GM19035 (cell line): ENCODE data around the gene ENDOU.

Experiments
- ATAC-seq: cut with Tn5 transposase; IDR thresholded peaks from one replicate; pipeline ENCODE4 v1.9.1; 2021; ENCODE audit not compliant: unreplicated experiment

ENDOU gene

DNA sequence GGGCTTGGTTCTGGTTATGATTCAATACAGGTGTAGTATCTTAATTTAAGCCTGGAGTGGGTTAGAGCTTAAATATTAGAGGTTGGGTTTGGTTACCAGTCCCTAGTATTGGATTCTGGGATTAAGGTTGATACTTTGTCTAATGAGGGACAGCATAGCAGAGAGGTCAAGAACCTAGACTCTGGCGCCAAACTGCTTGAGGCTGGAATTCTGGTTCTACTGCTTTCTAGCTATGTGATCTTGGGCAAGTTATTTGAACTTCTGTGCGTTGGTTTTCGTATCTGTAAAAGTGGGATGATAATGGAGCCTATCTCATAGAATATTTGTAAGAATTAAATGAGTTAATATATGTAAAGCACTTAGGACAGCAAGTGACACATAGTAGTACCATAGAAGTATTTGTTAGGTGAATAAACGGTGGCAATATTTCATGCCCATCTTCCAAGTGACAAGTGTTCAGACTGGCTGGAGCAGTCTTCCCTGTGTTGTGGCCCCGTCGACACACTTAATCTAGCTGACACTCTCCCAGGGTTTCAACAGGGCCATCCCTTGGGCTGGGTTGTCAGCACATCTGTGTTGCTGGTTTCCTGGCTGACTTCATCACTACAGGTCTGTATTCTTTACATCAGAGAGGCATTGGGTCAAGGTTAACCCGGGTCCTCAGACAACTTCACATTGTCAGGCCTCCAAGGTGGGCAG is 3.0 kb downstream of the ENDOU start:
- no peak for ATAC-seq

DNA sequence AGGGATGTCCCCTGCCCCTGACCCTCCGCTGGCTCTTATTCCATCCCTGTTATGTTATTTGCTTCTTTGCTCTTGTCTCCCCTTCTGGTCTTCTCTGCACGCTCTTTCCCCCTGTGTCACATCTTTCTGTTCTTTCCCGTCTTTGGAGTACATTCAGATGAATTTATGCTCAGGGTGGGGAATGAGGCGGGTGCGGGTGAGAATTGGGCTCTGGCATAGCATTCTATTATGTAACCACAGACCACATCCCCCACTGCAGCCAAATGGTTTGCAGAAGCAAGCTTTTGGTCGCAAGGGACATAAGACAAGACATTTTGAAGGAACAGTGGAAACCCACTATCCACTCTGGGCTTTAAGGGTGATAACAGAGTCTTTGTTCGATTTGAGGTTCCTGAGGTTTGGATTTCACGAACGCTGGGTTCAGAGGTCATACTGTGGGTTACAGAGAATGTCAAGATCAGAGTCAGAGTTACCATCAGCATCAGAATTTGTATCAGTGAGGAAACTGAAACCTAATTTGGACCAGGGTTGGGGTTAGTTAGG is 3.8 kb downstream of the ENDOU start:
- ATAC-seq: no peak

DNA sequence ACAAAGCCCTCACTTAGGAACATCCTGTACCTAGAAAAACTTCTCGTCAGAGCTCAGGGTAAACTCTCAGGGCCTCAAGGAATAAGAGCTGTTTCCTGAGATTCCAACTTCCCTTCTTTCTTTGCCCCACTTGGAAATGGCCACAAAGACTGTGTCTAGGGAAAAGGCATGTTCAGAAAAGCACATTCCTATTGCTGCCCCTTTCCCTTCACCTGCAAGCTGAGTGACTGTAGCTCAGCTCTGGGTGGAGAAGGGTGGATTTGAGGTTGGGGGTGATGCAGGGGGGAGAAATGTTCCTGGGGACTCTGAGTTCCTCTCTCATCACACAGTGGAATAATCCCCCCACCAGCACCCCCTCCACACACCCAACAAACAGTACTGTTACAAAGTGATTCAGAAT is 6.8 kb downstream of the ENDOU start:
- ATAC-seq: no peak

DNA sequence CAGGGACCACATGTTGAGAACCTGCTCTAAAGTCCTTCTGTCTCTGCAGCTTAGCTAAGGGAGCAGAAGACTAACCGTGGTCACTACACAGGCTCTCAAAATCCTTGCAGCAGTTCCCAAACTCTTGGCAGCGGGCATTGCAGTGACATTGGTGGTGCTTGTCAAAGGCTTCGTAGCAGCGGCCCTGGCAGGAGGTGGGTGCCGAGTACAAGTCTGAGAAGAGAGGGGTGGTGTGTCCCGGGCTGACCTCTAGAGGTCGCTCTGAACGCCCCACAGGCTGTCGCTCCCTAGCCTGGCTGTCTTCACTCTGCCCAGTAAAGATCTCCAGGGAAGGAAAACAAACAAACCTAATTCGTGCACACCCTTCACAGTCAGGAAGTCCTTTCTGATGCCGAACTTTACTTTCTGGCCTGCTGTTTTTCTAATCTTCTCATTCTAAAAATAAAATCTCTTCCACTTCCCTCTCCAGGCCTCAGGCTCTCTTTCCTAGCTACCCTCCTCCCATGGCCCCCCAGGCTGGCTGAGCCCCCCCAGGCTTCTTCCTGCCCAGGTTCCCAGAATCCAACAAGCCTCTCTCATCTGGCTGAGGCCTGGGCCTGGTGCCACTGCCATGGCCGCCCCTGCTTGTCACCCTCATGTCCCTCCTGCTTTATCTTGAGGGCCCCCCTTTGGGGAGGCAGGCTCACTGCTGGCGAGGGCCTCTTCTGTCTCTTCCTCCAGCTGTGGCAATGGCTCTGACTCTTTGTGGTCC is 7.7 kb downstream of the ENDOU start:
- no peak for ATAC-seq

DNA sequence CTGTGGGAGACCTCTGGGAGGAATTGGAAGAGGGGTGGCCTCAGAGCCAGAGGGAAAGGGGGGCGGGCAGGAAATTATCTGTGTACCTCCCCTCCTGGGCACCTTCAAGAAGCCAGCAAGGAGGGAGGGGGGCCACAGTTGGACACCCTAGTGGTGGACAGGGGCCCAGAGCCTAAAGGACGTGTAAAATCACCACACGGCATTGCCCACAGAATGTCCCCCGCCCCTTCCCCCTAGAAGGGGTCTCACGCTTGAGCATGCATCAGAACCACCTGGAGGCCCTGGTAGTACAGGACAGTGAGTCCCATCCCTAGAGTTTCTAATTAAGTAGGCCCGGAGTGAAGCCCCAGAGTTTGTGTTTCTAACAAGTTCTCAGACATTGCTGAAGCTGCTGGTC is 8.2 kb downstream of the ENDOU start:
- no peak for ATAC-seq

DNA sequence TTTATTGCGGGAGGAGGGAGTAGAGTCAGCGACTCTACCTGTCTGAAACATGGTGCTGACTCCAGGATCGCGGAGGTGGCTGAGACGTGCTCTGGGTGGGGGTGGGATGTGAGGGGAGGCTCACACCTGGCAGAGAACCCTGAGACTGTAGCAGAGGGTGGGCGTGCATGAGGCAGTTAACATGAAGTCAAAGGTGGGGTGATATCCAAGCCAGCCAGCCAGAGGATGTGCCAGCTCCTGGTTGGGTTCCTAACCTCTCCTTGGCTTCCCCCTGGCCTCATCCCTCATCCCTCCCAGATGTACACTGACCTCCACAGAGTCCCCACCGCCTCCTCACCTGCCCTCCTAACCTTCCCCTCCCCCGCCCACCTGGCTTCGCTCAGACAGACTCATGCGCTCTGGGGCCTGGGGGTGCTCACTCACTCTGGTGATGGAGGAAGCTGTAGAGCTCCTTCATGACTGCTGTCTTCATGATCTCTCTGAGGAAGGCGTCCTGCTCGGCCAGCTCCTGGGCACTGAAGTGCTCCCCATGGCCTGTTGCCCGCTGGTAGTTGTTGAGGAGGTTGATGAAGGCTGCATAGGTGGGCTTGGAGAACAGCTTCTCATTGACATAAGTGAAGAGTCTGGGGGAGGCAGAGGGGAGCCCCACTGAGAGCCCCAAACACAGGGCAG is 9.3 kb downstream of the ENDOU start:
- ATAC-seq: no peak

DNA sequence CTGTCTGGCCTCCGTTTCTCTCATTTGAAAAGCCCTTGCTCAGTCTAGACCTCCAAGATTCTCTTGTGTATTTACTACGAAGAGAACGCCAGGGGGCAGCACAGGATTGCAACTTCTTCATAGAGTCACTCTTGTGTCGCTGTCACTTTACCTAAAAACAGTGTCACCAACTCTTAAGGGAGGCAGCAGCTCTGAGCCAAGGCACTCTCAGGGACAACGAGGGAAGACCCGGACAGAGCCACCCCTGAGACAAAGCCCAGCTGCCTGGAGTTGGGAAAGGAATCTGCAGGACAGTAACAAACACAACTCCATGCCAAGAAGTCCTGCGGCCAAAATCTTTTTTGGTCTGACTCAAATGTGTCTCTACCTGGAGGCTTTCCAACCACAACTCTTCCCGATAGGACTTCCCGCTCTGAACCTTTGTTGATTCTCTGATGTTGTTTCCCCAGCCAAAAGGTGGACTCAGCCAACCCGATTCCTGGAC is 9.9 kb downstream of the ENDOU start:
- ATAC-seq: peak; percentile 85

DNA sequence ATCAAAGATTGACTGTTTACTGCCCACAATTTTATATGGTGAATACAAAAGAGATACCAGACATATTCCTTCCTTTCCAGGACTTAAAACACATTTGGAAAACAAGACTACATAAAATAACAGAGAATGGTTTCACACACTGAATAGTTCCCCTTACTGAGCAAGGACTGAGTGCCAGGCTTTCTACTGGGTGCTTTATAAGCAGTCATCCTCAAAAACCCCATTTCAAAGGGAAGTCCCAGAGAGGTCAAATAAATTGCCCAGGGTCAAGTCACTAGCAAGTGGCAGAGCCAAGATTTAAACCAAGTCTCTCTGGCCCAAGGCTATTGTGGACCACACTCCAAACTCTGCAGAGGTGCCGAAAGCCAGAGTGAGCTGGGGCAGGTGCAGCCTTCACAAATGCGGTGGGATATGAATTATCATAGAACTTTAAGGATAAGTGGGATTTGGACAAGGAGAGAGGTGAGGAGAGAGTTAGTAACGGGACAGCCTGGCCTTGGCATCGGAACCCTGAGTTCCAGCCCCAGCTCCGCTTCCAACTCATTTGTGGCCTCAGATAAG is 10.4 kb downstream of the ENDOU start:
- peak; percentile 13 for ATAC-seq

DNA sequence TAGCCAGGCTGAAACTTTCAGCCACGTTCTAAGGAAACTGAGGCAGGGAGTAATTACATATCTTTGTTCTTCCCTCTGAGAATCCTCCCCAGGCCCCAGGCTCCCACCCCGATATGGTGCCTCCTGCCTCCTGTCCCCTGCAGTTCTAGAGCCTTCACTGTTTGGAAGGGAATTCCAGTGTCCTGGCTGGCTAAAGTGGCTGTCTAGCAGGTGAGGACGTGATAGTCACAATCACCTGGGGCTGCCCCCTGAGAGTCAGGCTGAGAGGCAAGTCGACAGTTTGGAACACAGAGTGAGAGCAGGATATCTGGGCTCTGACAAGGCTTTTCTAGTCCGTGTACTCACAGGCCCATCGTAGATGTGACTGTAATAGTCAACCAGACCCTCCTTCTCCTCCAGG is 13.1 kb downstream of the ENDOU start:
- no peak for ATAC-seq

DNA sequence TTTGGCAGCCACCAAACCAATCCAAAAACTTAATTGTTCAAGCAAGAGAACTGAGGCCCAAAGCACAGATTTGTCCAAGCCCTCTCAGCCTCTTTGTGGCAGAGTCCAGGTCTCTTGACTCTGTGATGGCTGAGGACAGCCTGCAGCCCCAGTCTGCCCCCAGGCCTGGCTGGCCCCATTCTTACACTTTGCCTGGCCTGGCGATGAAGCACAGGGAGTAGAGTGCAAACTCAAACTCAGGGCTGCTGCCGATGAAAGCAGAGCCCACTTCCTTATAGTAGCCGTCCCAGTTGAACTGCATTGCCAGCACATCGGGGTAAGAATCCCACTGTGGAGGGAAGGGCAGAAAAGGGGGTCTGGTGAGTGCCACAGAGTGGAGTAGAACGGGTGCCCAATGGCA is 13.8 kb downstream of the ENDOU start:
- no peak for ATAC-seq

DNA sequence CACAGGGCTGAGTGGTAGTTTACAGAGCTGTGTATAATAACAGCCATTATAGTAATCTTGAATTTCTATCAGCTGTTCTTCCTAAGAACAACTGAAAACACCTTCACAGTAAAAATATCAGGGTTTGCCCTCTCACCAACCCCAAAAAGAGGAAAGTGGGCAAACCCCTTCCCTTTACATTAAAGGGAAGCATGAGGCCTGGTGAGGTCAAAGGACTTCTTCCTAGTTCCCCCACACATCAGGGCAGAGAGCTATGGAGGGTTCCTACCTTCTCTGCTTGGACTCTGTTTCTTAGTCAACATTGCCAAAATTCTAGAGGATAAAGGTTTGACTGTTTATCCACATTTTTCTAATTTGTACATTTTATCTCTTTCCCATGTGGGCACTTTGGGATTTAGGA is 15.0 kb downstream of the ENDOU start:
- no peak for ATAC-seq

DNA sequence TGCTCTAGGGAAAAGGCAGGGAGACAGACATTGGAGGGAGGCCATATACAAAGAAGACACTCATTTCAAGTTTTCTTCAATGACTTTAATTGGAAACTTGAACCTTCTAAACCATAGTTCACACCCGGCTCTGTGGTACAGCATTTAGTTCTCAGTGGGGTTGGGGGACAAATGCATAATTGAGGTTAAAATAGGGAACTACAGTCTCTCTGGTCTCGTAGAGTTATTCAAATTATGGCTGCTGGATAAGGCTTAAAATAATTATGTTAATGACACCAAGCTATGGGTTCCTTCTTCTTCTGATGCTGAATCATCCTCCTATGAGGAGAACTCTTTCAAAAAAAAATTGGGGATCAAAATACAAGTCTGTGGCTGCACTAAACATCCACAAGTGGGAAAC is 15.6 kb downstream of the ENDOU start:
- ATAC-seq: no peak

DNA sequence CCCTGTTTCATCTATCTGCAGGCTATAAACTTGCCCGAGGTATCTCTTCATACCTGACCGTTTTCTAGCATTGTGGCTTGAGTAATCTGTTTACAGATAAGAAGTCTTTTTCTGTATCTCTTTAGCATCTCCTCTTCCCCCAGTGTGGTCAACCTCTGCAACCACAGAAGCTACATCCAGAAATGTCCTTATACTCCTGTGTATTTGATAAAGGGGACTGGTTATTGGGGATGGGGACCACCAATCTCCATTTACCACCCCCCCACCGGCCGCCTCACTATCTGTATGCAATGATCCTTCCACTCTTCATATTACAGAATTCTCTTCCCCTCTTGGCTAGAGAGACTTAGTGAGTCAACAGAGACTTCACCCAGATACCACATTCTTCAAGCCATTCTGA is 16.1 kb downstream of the ENDOU start:
- no peak for ATAC-seq

DNA sequence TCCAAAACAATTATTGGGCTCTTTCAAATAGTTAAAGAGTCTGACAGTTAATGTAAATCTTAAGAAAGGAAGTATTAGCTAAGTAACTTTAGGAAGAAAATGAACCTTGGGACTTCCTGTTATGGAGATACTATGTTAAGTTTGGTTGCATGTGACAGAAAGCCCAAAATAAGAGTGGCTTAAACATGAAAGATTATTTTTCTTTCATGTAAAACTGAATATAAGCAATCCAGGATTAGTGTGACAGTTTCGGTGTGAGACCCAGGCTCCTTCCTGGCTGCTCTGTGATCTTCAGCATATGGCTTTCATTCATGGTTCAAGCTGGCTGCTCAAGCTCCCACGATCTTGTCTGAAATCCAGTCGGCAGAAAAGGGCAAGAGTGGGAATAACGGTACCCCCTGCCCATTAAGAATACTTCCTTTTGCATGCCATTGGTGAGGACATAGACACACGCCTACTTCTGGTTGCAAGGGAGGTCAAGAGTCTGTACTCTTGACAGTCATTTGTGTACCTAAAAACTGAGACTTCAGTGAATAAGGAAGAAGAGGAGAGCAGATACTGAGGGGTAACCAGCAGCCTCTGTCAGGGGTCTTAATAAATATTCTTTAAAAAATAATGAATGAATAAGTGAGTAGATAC is 17.3 kb downstream of the ENDOU start:
- no peak for ATAC-seq

DNA sequence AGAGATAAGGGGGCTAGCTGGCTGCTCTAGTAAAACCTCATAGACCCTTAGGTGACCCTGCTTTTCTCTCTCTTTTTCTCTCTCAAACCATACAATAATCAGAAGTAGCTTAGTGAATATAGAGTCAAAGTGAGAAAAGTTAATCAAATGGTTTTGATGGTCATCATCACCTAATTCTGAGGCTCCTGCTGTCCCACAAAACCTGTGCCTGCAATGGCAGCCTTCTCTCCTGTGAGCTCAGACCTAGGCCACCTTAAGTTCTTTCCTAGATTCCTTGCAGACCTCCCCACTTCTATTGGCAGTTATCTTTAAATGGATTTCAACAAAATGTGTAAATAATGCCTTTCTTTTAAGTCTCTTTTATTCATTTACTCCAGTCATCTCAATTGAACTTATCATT is 17.9 kb downstream of the ENDOU start:
- ATAC-seq: no peak

DNA sequence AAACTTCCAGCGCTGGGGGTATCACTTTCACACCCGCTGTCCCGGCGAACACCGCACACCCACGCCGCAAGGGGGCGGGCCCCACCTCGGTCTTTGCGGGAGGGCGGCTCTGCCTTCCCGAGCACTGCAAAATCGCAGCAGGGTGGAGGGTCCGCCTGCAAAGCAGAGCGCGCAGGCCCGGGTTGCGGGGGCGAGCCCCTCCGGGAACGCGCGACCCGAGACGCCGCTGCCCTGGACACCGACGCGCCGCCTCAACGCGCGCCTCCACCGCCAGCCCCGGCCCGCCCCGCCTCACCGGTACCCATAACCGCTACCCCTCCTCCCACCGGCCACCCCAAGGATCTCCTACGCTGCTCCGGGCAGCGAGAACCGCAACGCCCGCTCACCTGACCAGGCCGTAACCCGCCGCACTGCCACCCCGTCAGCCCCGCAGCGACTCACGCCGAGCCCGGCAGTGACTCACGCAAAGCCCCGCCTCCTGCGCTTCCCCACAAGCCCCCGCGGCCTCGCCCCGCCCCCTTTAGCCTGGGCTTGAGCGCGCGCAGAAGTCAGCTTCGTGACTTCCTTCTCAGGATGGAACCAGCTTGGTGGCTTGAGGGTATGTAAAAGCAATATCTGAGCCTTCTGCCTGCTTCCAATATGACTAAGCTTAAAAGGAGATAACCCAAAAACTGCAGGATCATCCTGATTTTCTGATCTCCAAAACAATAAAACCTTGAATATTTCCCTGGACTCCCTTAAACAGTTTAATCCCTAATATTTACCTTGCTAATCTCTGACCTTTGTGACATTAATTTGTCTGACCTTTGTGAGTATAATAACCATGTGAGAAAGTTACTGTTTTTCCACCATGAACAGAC is 19.5 kb downstream of the ENDOU start, which contains the start of gene RPAP3:
RPAP3 (minus strand) TSS at position 465 of the 860 bp plus-strand sequence. CDS start 3,190 bp downstream, outside the sequence.
- ATAC-seq: peak; percentile 80

DNA sequence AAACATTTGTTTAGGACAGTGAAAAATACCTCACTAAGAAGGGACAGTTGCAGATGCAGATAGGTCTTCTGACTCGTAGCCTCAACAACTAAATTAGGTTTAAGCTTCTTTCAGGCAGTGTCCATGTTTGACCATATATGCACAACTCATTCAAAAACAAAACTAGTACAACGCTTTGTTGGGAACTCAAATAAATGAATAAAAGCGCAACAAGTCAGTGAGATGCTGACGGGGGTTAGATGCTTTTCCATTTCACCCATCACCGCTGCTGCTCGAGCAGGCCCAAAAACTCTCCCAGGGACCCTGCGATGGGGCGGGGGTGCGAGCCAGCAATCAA is 20.1 kb downstream of the ENDOU start:
- no peak for ATAC-seq

DNA sequence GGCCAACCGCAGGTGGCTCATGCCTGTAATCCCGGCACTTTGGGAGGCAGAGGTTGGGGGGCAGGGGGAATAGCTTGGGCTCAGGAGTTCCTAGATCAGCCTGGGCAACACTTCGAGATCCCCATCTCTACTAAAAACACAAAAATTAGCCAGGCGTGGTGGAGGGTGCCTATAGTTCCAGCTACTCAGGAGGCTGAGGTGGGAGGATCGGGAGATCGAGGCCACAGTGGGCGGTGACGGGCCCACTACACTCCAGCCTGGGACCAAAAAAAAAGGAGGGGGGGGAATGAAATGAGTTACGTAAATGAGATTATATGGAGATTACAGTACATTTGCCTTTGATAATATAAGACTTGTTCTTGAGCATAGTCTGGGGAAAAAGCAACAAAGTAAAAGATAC is 20.6 kb downstream of the ENDOU start:
- no peak for ATAC-seq

DNA sequence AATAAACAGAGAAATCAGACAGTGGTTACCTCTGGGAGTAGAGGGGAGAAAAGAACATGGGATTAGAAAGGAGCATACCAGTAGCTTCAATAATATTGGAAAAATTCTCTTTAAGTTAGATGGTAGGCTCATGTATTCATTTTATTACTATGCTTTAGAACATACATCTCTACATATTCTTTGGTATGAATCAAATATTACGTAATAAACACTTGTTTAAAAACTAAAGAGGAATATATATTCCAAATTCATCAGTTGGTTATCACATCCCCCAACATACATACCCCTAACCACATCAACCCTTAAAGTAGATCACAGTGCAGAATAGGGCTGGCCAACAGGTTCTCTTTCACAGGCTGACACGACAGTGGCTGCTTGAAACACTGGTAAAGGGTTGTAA is 25.0 kb downstream of the ENDOU start:
- ATAC-seq: no peak

DNA sequence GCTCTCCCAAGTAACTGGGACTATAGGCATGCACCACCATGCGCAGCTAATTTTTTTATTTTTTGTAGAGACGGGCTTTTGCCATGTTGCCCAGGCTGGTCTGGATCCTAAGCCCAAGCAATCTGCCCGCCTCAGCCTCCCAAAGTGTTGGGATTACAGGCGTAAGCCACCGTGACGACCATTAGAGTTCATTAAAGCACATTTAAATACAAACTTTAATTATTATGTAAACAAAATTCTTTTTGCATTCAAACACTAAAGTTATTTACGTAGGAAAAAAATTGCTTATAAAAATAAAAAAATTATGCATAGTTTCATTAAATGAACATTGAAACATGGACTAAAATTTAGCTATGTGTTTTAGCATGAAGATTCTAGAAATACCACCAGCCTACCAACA is 26.7 kb downstream of the ENDOU start:
- ATAC-seq: no peak
